H1 (cell line): ENCODE results near the gene RNF43. TPM values are rescaled to one million over a fixed set of nuclear protein-coding genes. Genes with fewer than 3 reads are reported as not detected.

Source experiments
- CTCF ChIA-PET: fragments of 300-600 bp; sonication (Branson Sonifier 250); formaldehyde crosslinking; loops from one replicate; lab custom pipeline; 2021; ENCODE audit not compliant: partially characterized antibody; lab: Charles Lee
- POLR2A ChIA-PET: fragments of 300-600 bp; sonication (Branson Sonifier 250); formaldehyde crosslinking; loops from one replicate; lab custom pipeline; 2021; ENCODE audit warnings: inconsistent platforms; ENCODE audit not compliant: partially characterized antibody; lab: Charles Lee
- DNase-seq, 2 experiments: peaks; one replicate each; pipeline versions ENCODE4 v3.0.0 to v3.0.0-alpha.2; 2010 to 2022; ENCODE audit warnings: low spot score in 2 of 2, low read depth in 1 of 2, mixed read lengths in 1 of 2
- FAIRE-seq: peaks from 2 replicates; lab custom pipeline; 2011; peaks lifted over from hg19 to GRCh38; lab: Jason Lieb, UNC
- H2AFZ ChIP-seq: 2 replicates; pipeline ENCODE4 v1.8.1; 2012; ENCODE audit warnings: low read length, inconsistent platforms
- H2AK5ac ChIP-seq: 2 replicates; pipeline ENCODE4 v1.6.1; 2013; ENCODE audit warnings: low read depth, low read length
- H2BK120ac ChIP-seq: replicated peaks from 2 replicates; pipeline ENCODE3; 2013; ENCODE audit warnings: low read depth, low read length, inconsistent platforms
- H2BK12ac ChIP-seq: 2 replicates; pipeline ENCODE4 v1.6.1; 2013; ENCODE audit warnings: low read depth, low read length
- H2BK15ac ChIP-seq: 2 replicates; pipeline ENCODE4 v1.6.1; 2013; ENCODE audit warnings: low read length
- H2BK20ac ChIP-seq: 2 replicates; pipeline ENCODE4 v1.6.1; 2013; ENCODE audit warnings: low read length
- H2BK5ac ChIP-seq: 2 replicates; pipeline ENCODE4 v1.6.1; 2013; ENCODE audit warnings: low read depth, low read length
- H3K14ac ChIP-seq: 2 replicates; pipeline ENCODE4 v1.6.1; 2013; ENCODE audit warnings: inconsistent platforms; ENCODE audit not compliant: insufficient read length
- H3K18ac ChIP-seq: 2 replicates; pipeline ENCODE4 v1.6.1; 2013; ENCODE audit warnings: low read length; ENCODE audit errors: extremely low read depth
- H3K23ac ChIP-seq: 2 replicates; pipeline ENCODE4 v1.6.1; 2013; ENCODE audit warnings: inconsistent platforms; ENCODE audit not compliant: insufficient read length
- H3K23me2 ChIP-seq: 2 replicates; pipeline ENCODE4 v1.6.1; 2013; ENCODE audit warnings: low read depth, low read length
- H3K27ac ChIP-seq: 2 replicates; pipeline ENCODE4 v1.6.1; 2011; ENCODE audit warnings: low read depth, low read length, inconsistent platforms
- H3K27me3 ChIP-seq, 4 experiments: replicated peaks in 1 of 4; 1 replicate in 1 of 4; 2 replicates in 3 of 4; pipeline versions ENCODE4 v1.6.1 to v1.8.1; 2011 to 2013; ENCODE audit warnings: low read length in 3 of 4, mild to moderate bottlenecking in 3 of 4, inconsistent platforms in 2 of 4, mixed read lengths in 2 of 4, moderate library complexity in 1 of 4; ENCODE audit not compliant: control insufficient read depth in 3 of 4, insufficient read depth in 3 of 4; ENCODE audit errors: extremely low read depth in 1 of 4
- H3K36me3 ChIP-seq, 4 experiments: 2 replicates each; pipeline versions ENCODE4 v1.6.1 to v1.8.1; 2011 to 2013; ENCODE audit warnings: mild to moderate bottlenecking in 4 of 4, low read length in 3 of 4, moderate library complexity in 2 of 4, control low read depth in 1 of 4, inconsistent platforms in 1 of 4; ENCODE audit not compliant: insufficient read depth in 4 of 4, control insufficient read depth in 2 of 4
- H3K4ac ChIP-seq: replicated peaks from 2 replicates; pipeline ENCODE3; 2013; ENCODE audit warnings: low read length, low read depth, mixed read lengths, inconsistent platforms; ENCODE audit not compliant: insufficient read length
- H3K4me1 ChIP-seq, 4 experiments: replicated peaks in 1 of 4; 1 replicate in 1 of 4; 2 replicates in 3 of 4; pipeline versions ENCODE4 v1.6.1 to v1.8.1; 2011 to 2013; ENCODE audit warnings: low read length in 3 of 4, inconsistent platforms in 2 of 4, mixed read lengths in 1 of 4; ENCODE audit not compliant: insufficient read depth in 4 of 4, control insufficient read depth in 3 of 4
- H3K4me2 ChIP-seq, 2 experiments: 2 replicates each; pipeline versions ENCODE4 v1.6.1 to v1.8.1; 2011 to 2013; ENCODE audit warnings: low read depth in 2 of 2, low read length in 2 of 2, control low read depth in 1 of 2, inconsistent platforms in 1 of 2, mild to moderate bottlenecking in 1 of 2; ENCODE audit not compliant: insufficient read depth in 1 of 2
- H3K4me3 ChIP-seq, 4 experiments: fragments of 200-600, 300-600 bp in 1 of 4; sonication (generic), shearing (Covaris generic), sonication (Bioruptor Twin) in 1 of 4; 2 replicates each; pipeline versions ENCODE4 v1.5.1 to v1.8.1; 2011 to 2016; ENCODE audit warnings: low read length in 4 of 4, low read depth in 3 of 4, control low read depth in 2 of 4, inconsistent platforms in 2 of 4, mild to moderate bottlenecking in 2 of 4, mixed read lengths in 1 of 4, moderate library complexity in 1 of 4; ENCODE audit not compliant: insufficient read depth in 2 of 4; ENCODE audit errors: extremely low read depth in 1 of 4
- H3K56ac ChIP-seq: replicated peaks from 2 replicates; pipeline ENCODE3; 2013; ENCODE audit warnings: low read depth, mild to moderate bottlenecking, mixed read lengths, low read length, inconsistent platforms; ENCODE audit not compliant: insufficient read length
- H3K79me1 ChIP-seq: 2 replicates; pipeline ENCODE4 v1.6.1; 2013; ENCODE audit warnings: low read depth, low read length, control low read depth
- H3K79me2 ChIP-seq, 2 experiments: 2 replicates each; pipeline versions ENCODE4 v1.6.1 to v1.8.1; 2012 to 2013; ENCODE audit warnings: low read length in 2 of 2, mild to moderate bottlenecking in 2 of 2, inconsistent platforms in 1 of 2; ENCODE audit not compliant: insufficient read depth in 2 of 2, control insufficient read depth in 1 of 2
- H3K9ac ChIP-seq, 4 experiments: replicated peaks in 1 of 4; 1 replicate in 1 of 4; 2 replicates in 3 of 4; pipeline versions ENCODE4 v1.6.1 to v1.8.1; 2011 to 2013; ENCODE audit warnings: low read depth in 3 of 4, low read length in 3 of 4, control low read depth in 2 of 4, mild to moderate bottlenecking in 2 of 4, moderate library complexity in 2 of 4, inconsistent platforms in 1 of 4; ENCODE audit errors: extremely low read depth in 1 of 4
- H3K9me3 ChIP-seq, 2 experiments: 2 replicates each; pipeline versions ENCODE4 v1.6.1 to v1.8.1; 2012 to 2013; ENCODE audit warnings: mild to moderate bottlenecking in 2 of 2, moderate library complexity in 2 of 2, control low read depth in 1 of 2, inconsistent platforms in 1 of 2, low read depth in 1 of 2, low read length in 1 of 2, mixed read lengths in 1 of 2; ENCODE audit not compliant: insufficient read depth in 2 of 2
- H4K20me1 ChIP-seq, 2 experiments: replicated peaks in 1 of 2; 2 replicates each; pipeline versions ENCODE3 to v1.8.1; 2011 to 2013; ENCODE audit warnings: inconsistent platforms in 2 of 2, low read length in 2 of 2, mild to moderate bottlenecking in 1 of 2; ENCODE audit not compliant: insufficient read depth in 2 of 2, control insufficient read depth in 1 of 2
- H4K5ac ChIP-seq: 2 replicates; pipeline ENCODE4 v1.6.1; 2013; ENCODE audit warnings: low read length, low read depth, mixed read lengths, inconsistent platforms; ENCODE audit not compliant: insufficient read length
- H4K8ac ChIP-seq: 2 replicates; pipeline ENCODE4 v1.8.0; 2013; ENCODE audit warnings: mild to moderate bottlenecking, moderate library complexity, low read length, inconsistent platforms; ENCODE audit not compliant: insufficient read depth; ENCODE audit errors: extremely low read depth
- H4K91ac ChIP-seq: replicated peaks from 2 replicates; pipeline ENCODE3; 2013; ENCODE audit warnings: low read length, mixed read lengths, inconsistent platforms; ENCODE audit not compliant: insufficient read length
- ATF2 ChIP-seq: IDR thresholded peaks from 2 replicates; pipeline ENCODE4 v1.6.1; 2012; ENCODE audit warnings: low read length, inconsistent platforms
- BACH1 ChIP-seq: IDR thresholded peaks from 2 replicates; pipeline ENCODE4 v1.6.1; 2012; ENCODE audit warnings: low read length, improper control_type of control experiment
- CHD2 ChIP-seq: IDR thresholded peaks from 2 replicates; pipeline ENCODE4 v1.6.1; 2012; ENCODE audit warnings: low read length, improper control_type of control experiment
- EGR1 ChIP-seq: IDR thresholded peaks from 2 replicates; pipeline ENCODE4 v1.6.1; 2011; ENCODE audit warnings: low read depth, low read length, borderline replicate concordance
- EZH2 ChIP-seq: fragments of 200-600 bp; sonication (generic); IDR thresholded peaks from 2 replicates; pipeline ENCODE4 v1.7.1; 2012; ENCODE audit warnings: low read depth, mild to moderate bottlenecking, moderate library complexity, low read length, inconsistent platforms; ENCODE audit not compliant: severe bottlenecking
- HDAC6 ChIP-seq: IDR thresholded peaks from one replicate; pipeline ENCODE4 v1.7.1; 2012; ENCODE audit warnings: low read depth, mild to moderate bottlenecking, inconsistent platforms, low read length, moderate library complexity
- NANOG ChIP-seq: IDR thresholded peaks from 2 replicates; pipeline ENCODE4 v1.6.1; 2011; ENCODE audit warnings: low read length, low read depth, mild to moderate bottlenecking, inconsistent platforms; ENCODE audit not compliant: insufficient read depth, poor library complexity, severe bottlenecking
- SAP30 ChIP-seq: fragments of 300-600 bp; sonication (generic); IDR thresholded peaks from 2 replicates; pipeline ENCODE4 v1.7.1; 2012; ENCODE audit warnings: low read length, moderate library complexity, mild to moderate bottlenecking, inconsistent platforms; ENCODE audit not compliant: insufficient read depth, insufficient replicate concordance
- SIN3A ChIP-seq, 2 experiments: IDR thresholded peaks in 1 of 2; conservative IDR thresholded peaks in 1 of 2; 2 replicates each; pipeline ENCODE4 v1.6.1; 2011 to 2012; ENCODE audit warnings: low read length in 2 of 2, improper control_type of control experiment in 1 of 2, low read depth in 1 of 2, mild to moderate bottlenecking in 1 of 2
- SIRT6 ChIP-seq: IDR thresholded peaks from one replicate; pipeline ENCODE4 v1.7.1; 2012; ENCODE audit warnings: low read length, inconsistent platforms
- SP1 ChIP-seq: IDR thresholded peaks from 2 replicates; pipeline ENCODE4 v1.6.1; 2011; ENCODE audit warnings: low read depth, low read length
- SP4 ChIP-seq: IDR thresholded peaks from 2 replicates; pipeline ENCODE4 v1.6.1; 2012; ENCODE audit warnings: low read length, inconsistent platforms
- ZNF274 ChIP-seq: IDR thresholded peaks from 2 replicates; pipeline ENCODE4 v1.7.0; 2012; ENCODE audit warnings: low read length, borderline replicate concordance; ENCODE audit errors: extremely low read depth
- WGBS, 2 experiments: shearing (Covaris generic) in 1 of 2; methylation state at CpG; one replicate each; pipeline versions ENCODE4 v1.1.6 to v1.1.7; 2013 to 2015; ENCODE audit warnings: low lambda C conversion rate in 2 of 2, mixed read lengths in 2 of 2, inconsistent platforms in 1 of 2, low coverage in 1 of 2, missing lambda C conversion rate in 1 of 2; ENCODE audit not compliant: insufficient replicate concordance in 2 of 2, insufficient coverage in 1 of 2, insufficient read length in 1 of 2; ENCODE audit errors: extremely low coverage in 1 of 2, missing lambda C conversion rate in 1 of 2; 5-methylcytosine and 5-hydroxymethylcytosine counted together
- polyA plus RNA-seq, 7 experiments: library from polyadenylated mRNA; depleted of rRNA in 3 of 7; stranded (reverse) in 5 of 7; unstranded in 2 of 7; fragments of >200 nt in 5 of 7; fragments of 200-250 nt in 2 of 7; gene quantifications; 1 replicate in 5 of 7; 2 replicates in 1 of 7; 4 replicates in 1 of 7; pipeline versions ENCODE4 v1.2.1 to v1.2.3, GENCODE V29; 2011 to 2013; ENCODE audit warnings: missing spikeins in 2 of 7, mixed read lengths in 2 of 7
- total RNA-seq: library from RNA; stranded (reverse); fragmentation: NEBNext Ultra II Directional; extraction: Animal tissue kit (Norgen Biotek cat#: 25700); gene quantifications from 2 replicates; pipeline ENCODE4 v1.2.1, GENCODE V29; 2021

The RNF43 gene
- total and polyA plus RNA-seq, 2 of the 8 experiments (the other 6 are each of a cell fraction or from before 2014, with no cell fraction given), result 0.89 to 1.5 TPM

- ChIA-PET CTCF (interaction anchor here (0.7 to 1.7 kb wide), 8 partner anchors 13 to 107 kb away, joined by 3 to 7 read pairs (median 4); no protein-coding TSS in a partner anchor), POLR2A (interaction anchor here (1.2 to 1.3 kb wide), 3 partner anchors 62 to 92 kb away, joined by 3 to 8 read pairs (median 3); partner anchors contain the start of gene SUPT4H1)
- no peak for FAIRE-seq
- no peak overlapping the region for H3K14ac ChIP-seq
- WGBS, 2 experiments, result 83% methylated on average over 3 of the region's 3 CpGs; no CpG with 5 or more reads in 1 of the 2 experiments
- H2BK15ac ChIP-seq, result no peak overlapping the region
- H3K4me2 ChIP-seq, result no peak overlapping the region
- H3K79me1 ChIP-seq, result no peaks in the 10 kb centered on the region
- H4K20me1 ChIP-seq, result no peaks in the 10 kb centered on the region
- H3K23ac ChIP-seq, result no peak overlapping the region
- H2BK20ac ChIP-seq, result no peak overlapping the region
- H2BK5ac ChIP-seq, result no peak overlapping the region
- no peak overlapping the region for H3K56ac ChIP-seq
- no peak for DNase-seq
- H4K5ac ChIP-seq, result no peak overlapping the region
- no peak overlapping the region for H4K8ac ChIP-seq
- H3K79me2 ChIP-seq, result no peaks in the 10 kb centered on the region
- no peaks in the 10 kb centered on the region; a peak in 1 of 7 replicates for H3K4me1 ChIP-seq
- no peak overlapping the region for H3K4ac ChIP-seq
- no peak overlapping the region for H3K4me3 ChIP-seq
- H2BK12ac ChIP-seq, result no peak overlapping the region
- no peak overlapping the region for H3K9ac ChIP-seq
- no peak overlapping the region for H2AK5ac ChIP-seq
- H2BK120ac ChIP-seq, result no peak overlapping the region
- H3K9me3 ChIP-seq, result no peaks in the 10 kb centered on the region
- no peak overlapping the region for H3K27ac ChIP-seq
- no peaks in the 10 kb centered on the region; the same call in 1 of the 2 replicates for H3K23me2 ChIP-seq
- H4K91ac ChIP-seq, result no peak overlapping the region
- H2AFZ ChIP-seq, result no peak overlapping the region
- no peaks in the 10 kb centered on the region for H3K36me3 ChIP-seq
- no peaks in the 10 kb centered on the region for H3K27me3 ChIP-seq
- no peak overlapping the region for H3K18ac ChIP-seq
- TF ChIP-seq SP4 (no peak), CHD2 (no peak), SIRT6 (no peak), ATF2 (no peak), BACH1 (no peak), SIN3A (conservative IDR thresholded peaks at IDR 0.05 in 1 of 2, IDR thresholded peaks at IDR 0.05 in 1 of 2; ENCODE audit: low read depth in 1 of 2, low read length in 2 of 2) (no peak), EZH2 (no peak), SAP30 (no peak), SP1 (no peak), NANOG (no peak), EGR1 (no peak), ZNF274 (no peak), HDAC6 (no peak)
Observed at GRCh38 chr17:58414596-58414997, 2.7 kb downstream of the RNF43 start.
